HG02970 (cell line): ENCODE results near the gene SPN.
"Not testable (repeated sequence)": the region's sequence is repeated elsewhere in the genome, so short reads cannot be mapped to it uniquely, and the experiment has no call there.

Source experiments
- ATAC-seq: cut with Tn5 transposase; IDR thresholded peaks from one replicate; pipeline ENCODE4 v1.9.1; 2021; ENCODE audit warnings: mild to moderate bottlenecking, moderate library complexity, moderate number of reproducible peaks; ENCODE audit not compliant: unreplicated experiment, low FRiP score

Gene SPN

DNA sequence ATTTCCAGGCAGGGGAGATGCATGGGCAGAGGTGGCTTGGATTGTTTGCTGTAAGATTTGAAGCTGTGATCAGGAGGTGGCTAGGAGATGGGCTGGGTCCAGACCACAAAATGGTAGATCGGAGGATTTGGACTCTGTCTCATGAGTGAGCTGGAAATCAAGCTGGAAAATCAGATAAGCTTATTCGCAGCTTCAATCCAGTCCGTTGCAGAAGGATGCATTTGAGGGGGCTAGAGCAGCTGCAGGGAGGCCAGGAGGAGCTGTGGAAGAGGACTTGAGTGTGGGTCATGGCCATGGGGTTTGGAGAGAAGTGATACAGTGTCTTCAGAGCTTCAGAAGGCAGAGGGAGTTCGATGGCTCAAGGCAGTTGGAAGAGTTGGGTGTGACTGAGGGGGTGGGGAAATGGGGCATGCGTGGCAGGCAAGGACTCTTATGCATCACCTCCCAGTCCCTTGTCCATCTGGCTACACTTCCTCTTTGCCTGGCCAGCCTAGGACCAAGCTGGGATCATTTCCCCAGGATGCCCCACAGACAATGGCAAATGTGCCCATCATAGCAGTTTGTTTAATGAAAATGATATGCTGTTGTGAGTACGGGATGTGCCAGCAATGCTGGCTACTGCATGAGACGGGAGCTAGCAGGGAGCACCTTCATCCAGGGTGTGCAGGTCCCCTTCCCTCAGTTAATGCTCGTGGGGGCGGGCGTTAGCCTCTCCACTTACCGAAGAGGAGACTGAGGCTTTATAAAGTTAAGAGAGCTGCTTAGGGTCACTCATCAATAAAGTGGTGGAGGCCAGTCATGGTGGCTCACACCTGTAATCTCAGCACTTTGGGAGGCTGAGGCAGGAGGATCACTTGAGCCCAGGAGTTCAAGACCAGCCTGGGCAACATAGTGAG, 36.5 kb downstream of the SPN start:
- no peak for ATAC-seq

DNA sequence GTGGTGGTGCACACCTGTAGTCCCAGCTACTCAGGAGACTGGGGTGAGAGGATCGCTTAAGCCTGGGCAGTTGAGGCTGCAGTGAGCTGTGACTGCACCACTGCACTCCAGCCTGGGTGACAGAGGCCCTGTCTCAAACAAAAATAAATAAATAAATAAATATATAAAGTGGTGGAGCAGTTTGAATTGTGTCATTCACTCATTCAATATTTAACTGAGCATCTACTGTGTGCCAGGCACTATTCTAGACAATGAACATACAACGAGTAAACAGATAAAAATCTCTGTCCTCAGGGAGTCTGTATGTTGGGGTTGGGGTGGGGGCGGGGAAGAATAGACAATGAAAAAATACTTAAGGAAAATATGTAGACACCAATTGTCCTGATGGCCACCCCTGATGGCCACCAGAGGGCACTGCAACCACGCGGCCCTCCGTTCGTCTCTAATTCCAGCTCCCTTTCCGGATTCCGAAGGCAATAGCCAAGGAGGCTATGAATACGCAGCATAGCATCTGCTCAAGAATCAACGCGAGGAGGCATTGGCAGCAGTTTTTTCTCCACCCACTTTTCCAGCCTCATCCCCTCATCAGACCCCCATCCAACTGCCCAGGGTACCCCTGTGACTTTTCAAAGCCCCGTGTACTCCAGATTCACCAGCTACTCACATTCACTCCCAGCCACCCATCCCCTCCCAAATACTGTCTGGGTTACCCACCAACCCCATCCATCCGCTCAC, 37.4 kb downstream of the SPN start:
- ATAC-seq, result no peak

DNA sequence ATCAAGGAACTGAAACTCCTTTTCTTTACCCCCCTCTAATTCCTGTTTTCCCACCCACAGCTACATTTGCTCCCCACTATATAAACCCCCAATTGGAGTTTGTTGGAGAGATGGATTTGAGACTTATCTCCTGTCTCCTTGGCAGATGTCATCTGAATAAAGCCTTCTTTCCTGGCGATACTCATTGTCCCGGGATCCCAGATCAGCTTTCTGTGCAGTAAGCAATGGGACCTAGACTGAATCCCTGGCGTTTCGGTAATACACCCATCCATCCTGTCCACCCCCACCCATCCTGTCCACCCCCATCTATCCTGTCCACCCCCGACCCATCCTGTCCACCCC, 38.1 kb downstream of the SPN start:
- ATAC-seq, result no peak

DNA sequence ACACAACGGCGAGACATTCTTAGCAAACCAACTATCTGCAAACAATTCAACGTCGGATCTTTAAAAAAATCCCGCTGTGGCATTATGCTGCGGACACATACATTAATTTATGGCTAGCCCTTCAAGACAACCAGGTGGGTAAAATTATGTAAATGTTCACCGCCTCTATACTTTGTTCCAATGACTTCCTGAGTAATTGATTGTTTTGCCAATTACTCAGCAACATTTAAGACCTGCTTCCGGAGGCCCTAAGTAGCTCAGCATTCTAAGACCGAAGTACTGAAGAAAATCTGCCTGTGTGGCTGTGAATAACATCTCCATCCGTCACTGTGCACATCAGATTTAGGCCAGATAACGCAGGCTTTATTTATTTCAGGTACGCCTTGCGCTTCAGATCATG, 39.2 kb downstream of the SPN start:
- peak; percentile 35 for ATAC-seq

DNA sequence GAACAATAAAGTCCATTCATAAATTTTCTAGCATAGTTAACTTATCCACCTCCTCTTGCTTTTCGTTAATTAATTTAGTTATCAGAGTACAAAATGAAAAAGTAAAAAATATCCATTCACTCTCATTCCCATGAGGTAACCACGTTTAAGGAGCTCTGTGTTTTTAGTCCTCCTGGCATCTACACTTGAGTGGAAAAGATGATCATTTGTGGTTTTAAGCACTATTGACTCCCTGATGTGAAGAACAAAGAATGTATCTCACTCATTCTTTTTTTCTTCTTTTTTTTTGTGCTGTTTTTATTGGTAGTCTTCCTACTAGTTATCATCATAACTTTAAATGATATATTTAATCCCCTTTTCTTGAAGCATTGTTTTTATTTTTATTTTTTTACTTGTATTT, 42.0 kb downstream of the SPN start:
- no peak for ATAC-seq

DNA sequence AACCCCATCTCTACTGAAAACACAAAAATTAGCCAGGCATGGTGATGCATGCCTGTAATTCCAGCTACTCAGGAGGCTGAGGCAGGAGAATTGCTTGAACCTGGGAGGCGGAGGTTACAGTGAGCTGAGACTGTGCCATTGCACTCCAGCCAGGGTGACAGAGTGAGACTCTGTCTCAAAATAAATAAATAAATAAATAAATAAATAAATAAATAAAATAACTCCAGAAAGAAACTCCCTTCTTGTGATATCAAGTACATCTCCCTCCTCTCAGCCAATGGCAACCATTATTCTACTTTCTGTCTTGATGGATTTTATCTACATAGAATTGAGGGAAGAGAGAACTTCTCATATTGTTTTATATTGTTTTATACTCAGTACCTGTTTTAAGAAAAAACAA, 44.1 kb downstream of the SPN start:
- ATAC-seq, result not testable (repeated sequence)

DNA sequence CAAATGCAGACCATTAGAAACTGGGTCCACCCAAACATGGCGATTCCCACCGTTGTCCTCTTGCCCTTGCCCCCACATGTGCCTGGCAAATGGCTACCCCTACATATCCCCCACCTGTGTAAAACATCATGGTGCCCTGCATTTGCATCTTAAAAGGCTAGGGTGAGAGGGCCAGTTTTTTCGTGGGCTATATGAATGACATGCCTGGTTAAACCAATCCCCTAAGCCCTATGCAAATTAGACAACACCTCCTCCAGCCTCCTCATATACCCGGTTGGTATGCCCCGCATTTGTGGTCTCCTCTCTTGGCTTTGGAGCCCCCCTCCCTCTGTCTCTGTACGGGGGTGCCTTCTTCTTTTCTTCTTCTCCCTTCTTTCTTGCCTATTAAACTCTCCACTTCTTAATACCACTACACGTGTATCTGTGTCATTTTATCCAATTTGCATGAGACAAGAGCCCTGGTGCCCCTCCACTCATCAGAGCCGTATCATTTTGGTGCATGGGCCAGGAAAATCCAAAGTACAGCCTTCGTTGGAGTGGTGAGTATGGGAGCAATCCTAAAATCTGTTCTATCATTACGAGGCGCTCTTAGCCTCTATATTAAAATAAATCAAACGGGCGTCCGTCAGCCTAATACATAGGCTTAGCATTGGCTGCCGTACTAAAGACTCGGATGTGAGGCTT, 46.0 kb downstream of the SPN start:
- no peak for ATAC-seq

DNA sequence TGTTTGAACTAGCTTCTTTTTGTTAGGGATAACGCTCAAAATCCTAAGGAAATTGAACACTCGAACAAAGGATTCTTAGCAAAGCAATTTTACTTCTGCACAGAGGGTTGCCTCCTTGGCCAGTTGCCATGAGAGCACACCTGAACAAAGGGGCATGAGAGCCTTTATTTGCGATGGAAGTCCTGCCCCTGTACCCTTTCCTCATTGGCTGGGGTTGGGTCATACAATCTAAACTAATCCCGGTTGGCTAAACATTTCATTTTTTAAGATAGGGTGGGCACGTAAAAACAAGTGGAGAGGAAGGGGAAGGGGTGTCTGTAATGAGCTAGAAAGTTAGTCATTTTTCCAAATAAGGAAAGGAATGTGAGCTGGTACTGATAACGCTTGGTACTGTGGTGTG, 46.6 kb downstream of the SPN start:
- not testable (repeated sequence) for ATAC-seq

DNA sequence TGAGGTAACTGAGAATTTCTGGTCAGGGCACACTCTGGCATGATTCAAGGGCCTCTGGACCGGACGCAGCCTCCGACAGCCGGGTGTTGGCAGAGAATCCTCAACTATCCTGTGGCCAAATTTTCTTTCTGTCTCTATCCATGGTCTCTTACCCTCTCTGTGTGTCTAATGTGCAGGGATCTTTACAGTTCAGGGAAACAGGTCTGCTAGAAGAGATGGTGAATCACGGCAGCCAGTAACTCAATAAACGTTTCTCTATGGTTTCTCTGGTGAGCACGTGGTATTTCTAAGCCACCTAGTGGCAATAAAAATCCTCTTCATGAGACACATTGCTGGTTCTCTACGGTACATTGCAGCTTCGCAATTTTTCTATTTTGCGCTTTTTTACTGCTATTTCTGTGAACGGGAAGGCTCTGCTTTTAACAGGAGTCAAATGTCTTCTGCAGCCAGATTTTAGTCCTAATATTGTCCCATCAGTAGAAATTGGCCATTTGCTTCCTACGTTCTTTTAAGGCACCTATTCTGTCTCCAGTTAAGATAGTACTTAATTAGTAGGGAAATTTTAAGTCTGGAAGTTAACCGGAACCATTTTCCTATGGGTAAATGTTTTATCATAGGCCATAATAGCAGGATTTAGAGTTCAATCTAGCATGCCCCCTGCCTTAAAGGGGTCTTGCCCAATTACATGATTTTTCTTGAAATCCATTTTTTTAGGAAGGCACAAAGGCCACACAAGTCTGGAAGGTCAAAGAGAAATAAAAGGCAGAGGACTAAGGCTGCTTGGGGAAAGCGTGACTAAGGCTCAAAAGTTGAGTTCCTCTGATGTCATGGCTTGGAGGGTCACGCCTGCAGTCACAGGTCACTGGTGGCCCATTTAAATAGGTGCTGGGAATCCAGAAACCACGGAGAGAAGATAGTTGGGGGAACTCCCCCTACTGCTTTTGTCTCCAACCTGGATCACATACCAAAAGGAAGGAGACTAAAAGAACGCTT, 47.5 kb downstream of the SPN start:
- no peak for ATAC-seq

DNA sequence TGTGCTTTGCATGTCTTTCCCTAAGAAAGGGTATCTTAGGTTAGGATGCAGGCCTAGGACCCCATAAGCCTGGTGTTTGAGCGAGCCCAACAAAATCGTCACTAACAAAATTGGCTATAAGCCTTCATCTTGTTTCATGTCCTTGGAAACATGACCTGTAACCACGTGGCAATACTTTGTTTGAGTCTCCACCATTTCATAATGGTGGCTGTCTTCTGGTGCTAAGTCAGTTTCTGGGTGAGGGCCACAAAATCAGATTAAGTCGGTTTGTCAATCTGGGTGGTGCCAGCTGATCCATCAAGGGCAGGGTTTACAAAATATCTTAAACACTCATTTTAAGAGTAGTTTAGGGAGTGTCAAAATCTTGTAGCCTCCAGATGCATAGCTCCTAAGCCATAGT, 49.8 kb downstream of the SPN start:
- no peak for ATAC-seq

DNA sequence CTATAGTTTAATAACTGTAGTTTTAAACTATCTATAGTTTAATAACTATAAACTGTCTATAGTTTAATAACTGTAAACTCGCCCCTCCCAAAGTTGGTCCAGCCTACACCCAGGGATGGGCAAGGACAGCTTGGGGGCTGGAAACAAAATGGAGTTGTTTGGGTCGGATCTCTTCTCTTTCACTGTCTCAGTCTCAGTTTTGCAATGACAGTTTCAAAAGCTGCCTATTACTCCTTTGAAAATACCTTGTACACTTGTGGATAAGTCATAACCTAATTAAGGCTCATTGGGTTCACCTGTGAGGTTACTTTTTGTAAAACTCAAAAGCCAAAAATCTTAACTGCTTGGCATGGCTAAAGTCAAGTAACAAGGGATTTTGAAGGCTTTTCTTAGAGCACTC, 51.3 kb downstream of the SPN start:
- ATAC-seq, result no peak

DNA sequence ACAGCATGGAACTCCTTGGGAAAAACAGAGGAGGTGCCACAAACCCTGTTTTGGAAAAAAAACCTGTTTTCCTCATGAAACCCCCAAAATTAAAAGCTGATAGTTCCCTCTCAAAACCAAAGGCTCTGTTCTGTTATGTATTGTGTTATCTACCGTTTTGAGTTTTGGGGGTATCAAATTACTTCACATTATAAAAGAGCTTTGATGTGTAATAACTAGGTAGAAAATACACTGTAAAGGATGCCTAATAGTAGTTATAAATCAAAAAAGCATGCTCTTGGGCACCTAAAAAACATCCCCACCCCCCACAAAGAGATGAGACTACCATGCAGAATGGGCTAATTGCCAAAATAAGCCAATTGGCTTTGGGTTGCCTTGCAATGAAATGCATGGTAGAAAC, 51.9 kb downstream of the SPN start:
- ATAC-seq, result no peak

DNA sequence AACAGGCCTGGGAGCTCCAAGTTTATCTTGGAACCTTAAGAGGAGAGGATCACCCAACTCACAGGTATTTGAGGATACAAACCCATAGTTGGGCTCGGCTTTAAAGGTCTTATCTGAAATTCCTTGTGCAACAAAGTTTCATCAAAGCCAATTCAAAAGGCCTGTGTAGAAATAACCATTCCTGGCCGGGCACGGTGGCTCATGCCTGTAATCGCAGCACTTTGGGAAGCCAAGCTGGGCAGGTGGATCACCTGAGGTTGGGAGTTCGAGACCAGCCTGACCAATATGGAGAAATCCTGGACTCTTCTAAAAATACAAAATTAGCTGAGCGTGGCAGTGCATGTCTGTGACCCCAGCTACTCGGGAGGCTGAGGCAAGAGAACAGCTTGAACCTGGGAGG, 54.1 kb downstream of the SPN start:
- ATAC-seq, result no peak

DNA sequence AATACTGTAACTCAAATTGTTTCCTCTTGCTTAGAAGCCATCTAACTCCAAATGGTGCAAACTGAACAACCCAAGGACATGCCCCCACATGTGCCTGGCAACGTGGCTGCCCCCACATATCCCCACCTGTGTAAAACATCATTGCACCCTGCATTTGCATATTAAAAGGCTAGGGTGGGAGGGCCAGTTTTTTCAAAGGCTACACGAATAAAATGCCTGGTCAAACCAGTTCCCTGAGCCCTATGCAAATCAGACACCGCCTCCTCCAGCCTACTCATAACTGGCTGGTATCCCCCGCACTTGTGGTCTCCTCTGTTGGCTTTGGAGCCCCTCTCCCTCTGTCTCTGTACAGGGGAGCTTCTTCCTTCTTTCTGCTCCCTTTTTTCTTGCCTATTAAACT, 56.0 kb downstream of the SPN start:
- ATAC-seq, result no peak
